Measurements from ENCODE around the gene TRMT1.

TRMT1 gene

DNA sequence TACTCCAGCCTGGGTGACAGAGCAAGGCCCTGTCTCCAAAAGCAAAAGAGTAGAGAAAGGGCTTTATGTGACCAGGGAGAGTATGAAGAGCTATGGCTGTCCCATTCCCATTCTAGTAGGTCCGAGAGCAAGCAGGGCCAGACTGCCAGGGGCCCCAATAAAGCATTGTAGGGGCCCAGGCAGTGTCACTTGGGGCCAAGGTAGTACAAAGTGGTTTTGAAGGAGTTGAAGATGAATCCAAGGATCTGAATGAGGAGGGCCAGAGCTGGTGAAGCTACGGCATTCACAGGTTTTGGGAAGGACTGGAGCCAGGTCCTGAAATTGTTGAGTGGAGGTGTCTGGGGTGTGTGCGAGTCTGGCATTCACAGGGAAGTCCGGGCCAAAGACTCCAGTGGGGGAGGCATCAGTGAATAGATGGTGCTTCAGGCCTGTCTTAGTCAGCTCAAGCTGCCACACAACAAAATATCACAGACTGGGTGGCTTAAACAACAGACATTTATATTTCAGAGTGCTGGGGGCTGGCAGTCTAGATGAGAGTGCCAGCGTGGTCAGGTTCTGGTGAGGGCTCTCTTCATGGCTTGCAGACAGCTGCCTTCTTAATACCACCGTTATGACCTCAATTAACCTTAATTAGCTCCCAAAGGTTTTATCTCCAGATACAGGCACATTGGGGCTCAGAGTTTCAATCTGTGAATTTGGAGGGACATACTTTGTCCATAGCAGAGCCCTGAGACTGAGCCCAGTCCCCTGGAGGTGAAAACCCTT lies 11.5 kb upstream of the TRMT1 start:
- no peak for DNase-seq

DNA sequence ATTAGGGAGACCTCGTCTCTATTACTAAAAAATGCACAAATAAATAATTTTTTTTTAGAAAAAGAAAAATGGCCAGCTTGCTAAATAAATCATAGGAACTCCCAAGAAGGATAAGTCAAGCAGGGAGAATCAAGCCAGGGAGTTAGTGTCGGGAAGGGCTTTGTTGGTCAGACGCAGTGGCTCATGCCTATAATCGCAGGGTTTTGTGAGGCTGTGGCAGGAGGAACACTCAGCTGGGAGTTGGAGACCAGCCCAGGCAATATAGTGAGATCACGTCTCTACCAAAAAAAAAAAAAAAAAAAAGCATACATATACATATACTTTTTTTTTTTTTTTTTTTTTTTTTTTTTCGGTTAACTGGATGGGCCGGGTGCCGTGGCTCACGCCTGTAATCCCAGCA lies 10.5 kb upstream of the TRMT1 start:
- no peak for DNase-seq

GRCh38 chr19:13122980-13123957 lies 6.7 kb upstream of the TRMT1 start:
- DNase-seq, result peak in 10 of 56 donors; percentile 5 to 46 (median 18)

- DNase-seq, result no peak
Measured at GRCh38 chr19:13122275-13122878, 5.8 kb upstream of the TRMT1 start.

DNA sequence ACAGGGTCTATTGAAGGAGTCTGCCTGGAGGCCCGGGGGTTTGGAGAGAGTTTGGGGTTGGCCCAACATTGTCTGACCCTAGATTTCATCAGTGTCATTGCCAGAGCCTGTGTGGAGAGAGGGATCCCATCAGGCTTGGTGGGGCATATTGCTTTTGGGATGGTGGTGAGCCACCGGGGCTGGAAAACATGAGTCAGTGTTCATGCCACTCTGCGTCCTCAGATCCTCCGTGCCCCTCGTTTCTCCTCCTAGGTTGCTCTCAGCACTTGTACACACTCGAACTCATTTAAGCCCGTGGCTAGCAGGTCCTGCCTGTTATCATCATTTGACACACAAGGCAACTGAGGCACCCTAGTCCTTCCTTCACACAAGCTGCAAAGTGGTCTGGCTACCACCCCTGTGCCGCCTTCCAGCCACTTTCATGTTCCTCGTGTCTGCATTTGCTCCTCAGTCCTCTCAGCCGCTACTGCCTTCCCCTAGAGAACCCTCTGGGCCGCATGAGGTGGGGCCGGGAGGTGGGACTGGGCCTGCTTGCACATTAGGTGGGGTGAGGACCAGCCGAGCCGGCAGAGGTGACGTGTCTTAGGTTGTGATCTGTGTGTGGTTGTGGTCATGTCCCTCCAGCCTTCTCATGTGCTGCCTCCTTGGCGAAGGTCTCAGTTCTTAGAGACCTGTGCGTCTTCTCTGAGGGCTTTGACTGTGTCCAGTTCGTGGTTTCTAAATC lies 5.2 kb upstream of the TRMT1 start:
- DNase-seq, result no peak

GRCh38 chr19:13120817-13121216 lies 4.3 kb upstream of the TRMT1 start:
- DNase-seq, result no peak

- no peak for DNase-seq
Measured at GRCh38 chr19:13120031-13120430, 3.5 kb upstream of the TRMT1 start.

DNA sequence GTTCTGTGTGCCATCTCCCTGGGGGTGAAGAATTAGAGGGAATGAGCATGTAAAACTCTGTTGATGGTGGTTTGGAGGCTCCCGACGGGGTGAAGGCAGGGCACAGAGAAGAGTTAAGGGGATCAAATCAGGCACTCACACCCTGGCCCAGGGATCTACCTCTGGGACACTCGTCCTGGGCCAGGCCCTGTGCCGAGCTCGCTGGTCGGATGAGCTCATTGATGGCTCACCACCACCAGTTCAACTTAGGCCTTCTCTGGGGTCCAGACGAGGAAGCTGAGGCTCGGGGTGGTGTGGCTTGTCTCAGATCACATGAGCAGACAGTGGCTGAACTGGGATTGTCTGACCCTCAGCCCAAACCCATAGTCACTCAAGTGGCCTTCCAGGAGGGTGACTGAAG lies 3.1 kb upstream of the TRMT1 start:
- no peak for DNase-seq

DNA sequence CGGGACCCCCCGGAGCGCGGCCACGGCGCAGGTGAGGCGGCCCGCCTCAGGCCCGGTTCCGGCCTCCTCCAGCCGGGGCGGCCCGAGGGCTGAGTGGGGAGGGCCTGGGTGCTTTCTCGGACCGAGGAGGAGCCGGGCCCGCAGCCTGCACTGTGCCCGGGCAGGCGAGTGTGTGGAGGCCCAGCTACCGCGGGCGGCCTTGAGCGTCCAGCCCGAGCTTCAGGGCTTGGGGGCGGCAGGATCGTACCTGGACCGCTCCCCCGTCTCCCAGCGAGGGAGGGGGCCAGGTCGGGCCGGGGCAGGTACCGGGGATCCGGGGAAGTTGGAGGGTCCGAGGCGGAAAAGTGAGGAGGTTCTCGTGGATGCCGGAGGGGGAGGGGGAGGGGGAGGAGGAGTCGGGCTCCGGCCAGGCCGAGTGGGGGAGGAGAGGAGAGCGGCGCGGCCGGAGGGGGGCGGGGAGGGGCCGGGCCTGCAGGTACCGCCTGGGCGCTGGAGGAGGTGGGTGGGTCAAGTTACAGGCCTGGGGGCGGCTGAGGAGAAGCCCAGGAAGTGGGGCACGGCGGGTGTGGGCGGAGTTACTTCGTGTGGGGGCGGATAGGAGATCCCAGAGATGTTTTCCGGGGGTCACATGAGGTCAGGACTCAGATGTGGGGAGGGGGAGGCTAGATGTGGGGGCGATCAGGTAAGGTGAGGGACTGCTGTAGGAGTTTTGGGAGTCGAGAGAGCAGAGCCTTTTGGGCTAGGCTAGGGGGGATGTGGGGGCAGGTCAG lies 2.1 kb upstream of the TRMT1 start:
- peak in 6 of 56 donors; percentile 9 to 54 (median 20) for DNase-seq

GRCh38 chr19:13117772-13118423 lies 1.4 kb upstream of the TRMT1 start, which contains the start of gene NACC1:
TSS of gene NACC1 (plus strand) at chr19:13118264. CDS start at chr19:13135208, 16,944 bp downstream.
- DNase-seq, result peak in 54 of 56 donors; percentile 47 to 92 (median 81)

- DNase-seq, result no peak
Measured at GRCh38 chr19:13117176-13117771, 734 bp upstream of the TRMT1 start.

DNA sequence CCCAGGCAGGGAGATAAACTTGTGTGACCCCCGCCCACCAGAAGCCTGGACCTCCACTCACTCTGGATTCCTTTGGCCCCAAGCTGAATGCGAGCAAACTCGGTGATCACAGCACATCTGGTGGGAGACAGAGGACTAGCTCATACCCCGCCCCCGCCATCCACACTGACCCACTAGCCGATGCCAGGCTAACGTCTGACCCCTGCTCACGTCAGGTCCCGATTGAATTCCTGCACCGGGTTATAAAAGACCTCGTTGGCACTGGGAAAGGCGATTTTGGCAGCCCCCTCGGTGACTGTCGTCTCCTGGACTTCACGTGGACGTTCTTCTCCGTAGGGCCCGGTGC lies 631 bp downstream of the TRMT1 start:
- DNase-seq, result peak in 1 of 56 donors; percentile 47

DNA sequence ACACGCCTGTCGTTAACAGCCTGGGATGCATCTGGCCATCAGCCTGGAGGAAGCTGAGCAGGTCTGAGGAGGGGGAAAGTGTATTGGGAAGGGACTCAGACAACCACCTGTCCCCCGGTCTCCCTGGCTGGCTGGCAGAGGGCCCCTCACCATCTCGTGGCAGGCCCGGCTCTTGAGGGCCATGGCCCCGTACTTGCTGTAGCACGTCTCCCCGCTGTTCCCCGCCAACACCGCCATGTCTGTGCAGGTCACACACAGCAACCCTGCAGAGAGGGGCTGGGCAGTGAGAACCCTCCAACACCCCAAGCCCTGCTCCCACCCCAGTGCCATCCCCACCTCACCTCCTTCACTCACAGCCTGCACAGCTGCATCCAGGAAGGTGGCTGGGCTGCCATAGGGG lies 4.0 kb downstream of the TRMT1 start:
- no peak for DNase-seq

DNA sequence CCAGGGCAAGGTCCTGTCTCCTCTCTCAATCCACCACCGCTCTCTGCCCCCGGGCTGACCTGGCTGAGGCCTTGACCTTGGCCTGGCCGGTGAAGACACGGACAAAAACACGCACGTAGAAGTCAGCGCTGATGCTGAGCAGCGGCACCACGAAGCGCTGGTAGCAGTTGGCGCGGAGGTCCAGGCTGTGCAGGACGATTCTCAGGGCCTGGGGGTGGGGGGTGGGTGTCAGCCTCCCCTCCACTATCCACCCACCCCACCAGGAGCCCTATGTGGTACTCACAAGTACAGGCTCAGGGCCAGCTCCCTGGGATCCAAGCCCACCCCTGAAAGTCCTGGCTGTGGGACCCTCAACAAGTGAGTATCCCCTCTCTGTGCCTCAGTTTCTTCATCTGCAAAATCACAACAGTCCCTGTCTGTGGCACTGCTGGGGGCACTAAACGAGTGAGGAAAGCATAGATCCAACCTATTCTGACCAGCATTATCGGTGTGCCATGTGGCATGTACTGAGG lies 6.4 kb downstream of the TRMT1 start:
- no peak for DNase-seq

GRCh38 chr19:13109361-13110098 lies 7.0 kb downstream of the TRMT1 start:
- no peak for DNase-seq

DNA sequence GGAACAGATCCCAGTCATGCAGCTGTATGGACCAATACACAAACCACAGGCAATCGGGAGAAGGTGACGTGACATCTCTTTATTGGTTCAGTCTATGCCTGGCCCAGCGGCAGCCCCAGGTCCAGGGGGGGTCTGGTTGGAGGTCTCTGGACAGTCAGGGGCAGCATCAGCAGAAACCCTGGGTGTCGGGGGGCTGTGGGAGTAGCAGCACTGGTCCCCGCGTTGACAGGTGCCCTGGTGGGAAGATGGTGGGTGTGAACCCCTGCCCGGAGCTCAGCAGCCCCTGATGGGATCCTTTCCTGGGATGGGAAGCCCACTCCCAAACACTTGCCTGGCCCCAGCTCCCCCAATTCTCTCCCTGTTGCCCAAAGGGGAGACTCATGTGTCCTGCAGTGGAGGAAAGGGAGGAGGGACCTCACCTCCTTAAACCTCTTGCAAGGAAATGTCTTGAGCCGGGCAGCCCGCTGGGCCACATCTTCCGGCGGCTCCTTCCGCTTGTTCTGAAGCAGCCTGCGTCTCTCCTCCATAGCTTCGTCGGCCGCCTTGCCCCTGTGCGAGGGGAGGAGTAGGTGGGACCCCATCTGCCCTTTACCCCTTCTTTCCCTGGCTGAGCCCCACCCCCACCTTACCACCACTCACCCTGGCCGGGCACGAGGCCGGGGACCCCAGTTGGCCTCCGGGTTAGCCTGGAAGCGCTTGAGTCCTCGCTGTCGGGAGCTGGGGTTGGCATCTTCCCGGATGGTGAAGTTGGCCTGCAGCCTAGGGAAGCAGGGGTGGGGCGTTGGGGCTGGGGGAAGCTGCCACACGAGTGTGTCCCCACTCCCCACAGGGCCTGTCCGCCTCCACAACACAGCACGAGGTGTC lies 11.5 kb downstream of the TRMT1 start:
- DNase-seq, result no peak

GRCh38 chr19:13104360-13104847 lies 12.1 kb downstream of the TRMT1 start:
- peak in 27 of 56 donors; percentile 11 to 70 (median 41) for DNase-seq
